ENCODE results near the gene OXSR1. TPM values are rescaled to one million over a fixed set of nuclear protein-coding genes. Genes with fewer than 3 reads are reported as not detected.

OXSR1 gene
- total and polyA plus RNA-seq, 2 of the 13 experiments (the other 11 are each of a cell fraction or from before 2014, with no cell fraction given), result 27.4 to 32.6 TPM

- peaks cover 0 to 4% of the 10 kb centered on the region in 2 experiments; a peak in 1 of 5 replicates for H3K27me3 ChIP-seq (ENCODE audit: control insufficient read depth in 1 of 2, insufficient read depth in 2 of 2, low read length in 2 of 2)
- no peak overlapping the region for H3K9ac ChIP-seq (ENCODE audit: insufficient read depth, low read depth, low read length)
- no peaks in the 10 kb centered on the region for H4K20me1 ChIP-seq (ENCODE audit: insufficient read depth, low read length)
- no TSS peak for BruUV-seq (replicated peaks)
- DNase-seq (ENCODE audit: low spot score), result no peak
- POLR2A ChIA-PET, result no interaction called here
- WGBS (ENCODE audit: low lambda C conversion rate), result 30% methylated on average over 3 of the region's 3 CpGs
- intact Hi-C loops (cut with micrococcal nuclease; ENCODE audit: unreplicated experiment) (no loop called here), in situ Hi-C loops (cut with HindIII; ENCODE audit: extremely low pct_ligation_motif_present, low pct_unique_long_range_greater_than_20kb) (loop anchor here (10.0 kb wide), 1 partner anchor 156 kb away; no protein-coding TSS in a partner anchor)
- no peak overlapping the region for H3K27ac ChIP-seq (ENCODE audit: extremely low read length, insufficient read depth, low read length)
- ATAC-seq, result no peak
- no peak overlapping the region for H2AFZ ChIP-seq (ENCODE audit: low read length)
- H3K9me3 ChIP-seq (ENCODE audit: low read length), result no peaks in the 10 kb centered on the region
- H3K4me1 ChIP-seq (ENCODE audit: insufficient read depth, low read length), result no peaks in the 10 kb centered on the region
- H3K36me3 ChIP-seq (replicated peaks in 1 of 2; ENCODE audit: control insufficient read depth in 1 of 2, insufficient read depth in 2 of 2, low read length in 2 of 2), result no peaks in the 10 kb centered on the region
- no peaks in the 10 kb centered on the region for H3K79me2 ChIP-seq (ENCODE audit: insufficient read depth, low read length)
- CTCF ChIA-PET (ENCODE audit: low intra/inter-chr PET ratio, low total read pairs), result no interaction called here
- no peak for FAIRE-seq
- no peak overlapping the region for H3K4me2 ChIP-seq (ENCODE audit: low read depth, low read length)
- H3K4me3 ChIP-seq (replicated peaks in 1 of 3; ENCODE audit: insufficient read depth in 1 of 3, low read depth in 2 of 3, low read length in 3 of 3), result no peak overlapping the region
- TF ChIP-seq GFI1 (CRISPR knock-in tag; IDR thresholded peaks at IDR 0.05; ENCODE audit: borderline replicate concordance) (no peak), KMT2B (CRISPR knock-in tag; IDR thresholded peaks at IDR 0.05) (no peak), PREB (CRISPR knock-in tag; IDR thresholded peaks at IDR 0.05) (no peak), CREB3 (CRISPR knock-in tag; IDR thresholded peaks at IDR 0.05) (no peak), CENPT (CRISPR knock-in tag; IDR thresholded peaks at IDR 0.05; ENCODE audit: low read depth) (no peak), ZBTB49 (CRISPR knock-in tag; IDR thresholded peaks at IDR 0.05; ENCODE audit: borderline replicate concordance) (no peak), NFKB2 (CRISPR knock-in tag; IDR thresholded peaks at IDR 0.05; ENCODE audit: borderline replicate concordance) (no peak), PAXIP1 (CRISPR knock-in tag; conservative IDR thresholded peaks at IDR 0.05) (no peak), FOXJ3 (CRISPR knock-in tag; IDR thresholded peaks at IDR 0.05; ENCODE audit: borderline replicate concordance) (no peak), ZNF790 (CRISPR knock-in tag; IDR thresholded peaks at IDR 0.05; ENCODE audit: borderline replicate concordance) (no peak), PPARG (CRISPR knock-in tag; conservative IDR thresholded peaks at IDR 0.05) (no peak), SSRP1 (CRISPR knock-in tag; IDR thresholded peaks at IDR 0.05) (no peak), TGIF2 (CRISPR knock-in tag; IDR thresholded peaks at IDR 0.05) (no peak), RORA (CRISPR knock-in tag; IDR thresholded peaks at IDR 0.05) (no peak), SOX5 (CRISPR knock-in tag; IDR thresholded peaks at IDR 0.05; ENCODE audit: borderline replicate concordance) (no peak), ZNF232 (CRISPR knock-in tag; IDR thresholded peaks at IDR 0.05; ENCODE audit: borderline replicate concordance) (no peak)
Observed at GRCh38 chr3:38270606-38271005, 105.3 kb downstream of the OXSR1 start.
